K562 (cell line): ENCODE data around the gene C19orf12. TPM values are rescaled to one million over a fixed set of nuclear protein-coding genes. Genes with fewer than 3 reads are reported as not detected.

ENCODE experiments used
- ARID2 ChIP-seq: fragments of 450-650 bp; IDR thresholded peaks from 2 replicates; pipeline ENCODE4 v1.6.1; 2017; ENCODE audit warnings: antibody characterized with exemption, mild to moderate bottlenecking
- CC2D1A ChIP-seq: fragments of 450-650 bp; IDR thresholded peaks from 2 replicates; pipeline ENCODE4 v1.6.1; 2017; ENCODE audit warnings: mild to moderate bottlenecking
- CHAMP1 ChIP-seq: fragments of 450-650 bp; IDR thresholded peaks from 2 replicates; pipeline ENCODE4 v1.6.1; 2016; ENCODE audit warnings: mild to moderate bottlenecking
- CREBBP ChIP-seq: IDR thresholded peaks from one replicate; pipeline ENCODE4 v1.6.1; 2012; ENCODE audit warnings: low read depth, mild to moderate bottlenecking, control low read depth, inconsistent platforms, low read length
- ELF2 ChIP-seq: fragments of 250-450 bp; sonication (Bioruptor Pico); IDR thresholded peaks from 2 replicates; pipeline ENCODE4 v1.5.0; 2021; ENCODE audit warnings: mild to moderate bottlenecking
- HDAC8 ChIP-seq: fragments of 450-650 bp; IDR thresholded peaks from 2 replicates; pipeline ENCODE4 v1.6.1; 2016; ENCODE audit warnings: mild to moderate bottlenecking, missing genetic modification characterization, moderate library complexity, missing compliant biosample characterization
- HIVEP1 ChIP-seq: fragments of 250-450 bp; sonication (Bioruptor Pico); IDR thresholded peaks from 2 replicates; pipeline ENCODE4 v1.4.0; 2020; ENCODE audit warnings: mild to moderate bottlenecking
- HNRNPK ChIP-seq: fragments of 200-400 bp; formaldehyde crosslinking; IDR thresholded peaks from one replicate; pipeline ENCODE4 v1.6.1; 2018; ENCODE audit warnings: mild to moderate bottlenecking, low read depth, low read length; ENCODE audit not compliant: poor library complexity, severe bottlenecking
- KDM1A ChIP-seq, 2 experiments: fragments of 450-650 bp; IDR thresholded peaks; 2 replicates each; pipeline ENCODE4 v1.6.1; 2016; ENCODE audit warnings: mild to moderate bottlenecking in 2 of 2
- NFYB ChIP-seq: IDR thresholded peaks from 2 replicates; pipeline ENCODE4 v1.6.1; 2011; ENCODE audit warnings: mild to moderate bottlenecking, moderate library complexity; ENCODE audit not compliant: insufficient read length; ENCODE audit errors: extremely low read depth
- NONO ChIP-seq, 2 experiments: fragments of 200-400 bp in 1 of 2; fragments of 450-650 bp in 1 of 2; formaldehyde crosslinking in 1 of 2; IDR thresholded peaks; 2 replicates each; pipeline ENCODE4 v1.6.1; 2017; ENCODE audit warnings: low read depth in 2 of 2, mild to moderate bottlenecking in 2 of 2, moderate library complexity in 2 of 2, low read length in 1 of 2
- PYGO2 ChIP-seq: fragments of 450-650 bp; IDR thresholded peaks from 2 replicates; pipeline ENCODE4 v1.6.1; 2016; ENCODE audit warnings: mild to moderate bottlenecking, missing genetic modification characterization, moderate library complexity, missing compliant biosample characterization
- RBM15 ChIP-seq: fragments of 200-400 bp; formaldehyde crosslinking; IDR thresholded peaks from 2 replicates; pipeline ENCODE4 v1.6.1; 2018; ENCODE audit warnings: mild to moderate bottlenecking, low read length, moderate library complexity; ENCODE audit not compliant: insufficient read depth
- SAFB2 ChIP-seq: fragments of 200-400 bp; formaldehyde crosslinking; IDR thresholded peaks from 2 replicates; pipeline ENCODE4 v1.6.1; 2018; ENCODE audit warnings: borderline replicate concordance, low read length, low read depth, moderate library complexity; ENCODE audit not compliant: severe bottlenecking
- SMAD4 ChIP-seq: fragments of 250-450 bp; sonication (Bioruptor Pico); conservative IDR thresholded peaks from 2 replicates; pipeline ENCODE4 v1.8.0; 2021; ENCODE audit warnings: inconsistent platforms, mild to moderate bottlenecking, moderate library complexity
- SREBF1 ChIP-seq: fragments of 150-350 bp; IDR thresholded peaks from 2 replicates; pipeline ENCODE4 v1.6.1; 2014; ENCODE audit warnings: antibody characterized with exemption, low read depth, low read length, borderline replicate concordance
- TCF7L2 ChIP-seq: fragments of 150-350 bp; IDR thresholded peaks from 2 replicates; pipeline ENCODE4 v1.6.1; 2016; ENCODE audit warnings: low read depth, mild to moderate bottlenecking, low read length, moderate library complexity
- ZNF140 ChIP-seq: fragments of 250-450 bp; sonication (Bioruptor Pico); IDR thresholded peaks from 2 replicates; pipeline ENCODE4 v1.8.0; 2021; ENCODE audit warnings: moderate library complexity, mild to moderate bottlenecking, inconsistent platforms
- ZNF212 ChIP-seq: fragments of 450-650 bp; formaldehyde crosslinking; IDR thresholded peaks from 2 replicates; pipeline ENCODE4 v1.4.0; 2020; ENCODE audit warnings: mild to moderate bottlenecking
- ZNF75A ChIP-seq: fragments of 450-650 bp; formaldehyde crosslinking; IDR thresholded peaks from 2 replicates; pipeline ENCODE4 v1.4.0; 2020; ENCODE audit warnings: mild to moderate bottlenecking
- ZNF780A ChIP-seq: fragments of 250-450 bp; sonication (Bioruptor Pico); IDR thresholded peaks from 2 replicates; pipeline ENCODE4 v1.5.0; 2021; ENCODE audit warnings: mild to moderate bottlenecking
- polyA plus RNA-seq, 8 experiments: library from polyadenylated mRNA; depleted of rRNA in 4 of 8; stranded (reverse) in 5 of 8; unstranded in 3 of 8; fragments of >200 nt; fragmentation: Nextera tagmentation in 2 of 8; fragmentation: Illumina TruSeq in 1 of 8; extraction: Ambion mirVana in 2 of 8; extraction: Trizol in 1 of 8; gene quantifications; 2 replicates each; pipeline versions ENCODE4 v1.2.1 to v1.2.3, GENCODE V29; 2011 to 2014; ENCODE audit warnings: inconsistent platforms in 1 of 8, missing spikeins in 1 of 8
- total RNA-seq, 7 experiments: library from RNA; depleted of rRNA in 6 of 7; stranded (reverse); fragments of >200 nt in 6 of 7; fragmentation: Illumina TruSeq in 2 of 7; extraction: Trizol in 2 of 7; gene quantifications; 2 replicates each; pipeline versions ENCODE4 v1.2.1 to v1.2.3, GENCODE V29; 2011 to 2021; ENCODE audit warnings: low replicate concordance in 1 of 7
- TF ChIP-seq, protein P1 (sequence below): fragments of 250-450 bp; sonication (Bioruptor Pico); IDR thresholded peaks from 2 replicates; pipeline ENCODE4 v1.6.1; 2021; ENCODE audit warnings: mild to moderate bottlenecking
- TF ChIP-seq, protein P2 (sequence below): sonication (generic); IDR thresholded peaks from 2 replicates; pipeline ENCODE4 v1.6.1; 2016
- TF ChIP-seq, protein P3 (sequence below), 2 experiments: fragments of 200-800 bp in 1 of 2; sonication (Bioruptor generic) in 1 of 2; sonication (generic) in 1 of 2; formaldehyde crosslinking in 1 of 2; IDR thresholded peaks in 1 of 2; conservative IDR thresholded peaks in 1 of 2; 2 replicates each; pipeline versions ENCODE4 v1.5.0 to v1.6.1; 2016 to 2020; ENCODE audit warnings: missing compliant biosample characterization in 1 of 2, missing genetic modification characterization in 1 of 2, missing genetic modification reagents in 1 of 2

Gene C19orf12
- total and polyA plus RNA-seq, 9 of the 15 experiments (the other 6 are each of a cell fraction or from before 2014, with no cell fraction given) = 1.9 to 14.5 (median 10.2) TPM

GRCh38 chr19:29665215-29665825 lies 49.7 kb downstream of the C19orf12 start, which contains the start of gene PLEKHF1 (continued):
- TF ChIP-seq HNRNPK (peak; percentile 11), PYGO2 (tag) (no peak), NFYB (no peak), KDM1A (IDR thresholded peaks at IDR 0.05) (no peak), CREBBP (no peak), ELF2 (CRISPR knock-in tag) (no peak), ARID2 (no peak), RBM15 (no peak), HIVEP1 (CRISPR knock-in tag) (no peak), NONO (IDR thresholded peaks at IDR 0.05; ENCODE audit: low read depth in 2 of 2, low read length in 1 of 2) (no peak), CHAMP1 (no peak), TCF7L2 (no peak), SAFB2 (no peak), ZNF140 (CRISPR knock-in tag) (no peak), SREBF1 (no peak), SMAD4 (CRISPR knock-in tag) (0 out of 2 replicates have a peak, but pooled peaks have one; percentile 7), ZNF75A (CRISPR knock-in tag) (no peak), ZNF212 (CRISPR knock-in tag) (no peak), ZNF780A (no peak), CC2D1A (no peak), HDAC8 (tag) (no peak)
- TF ChIP-seq, protein P1, sequence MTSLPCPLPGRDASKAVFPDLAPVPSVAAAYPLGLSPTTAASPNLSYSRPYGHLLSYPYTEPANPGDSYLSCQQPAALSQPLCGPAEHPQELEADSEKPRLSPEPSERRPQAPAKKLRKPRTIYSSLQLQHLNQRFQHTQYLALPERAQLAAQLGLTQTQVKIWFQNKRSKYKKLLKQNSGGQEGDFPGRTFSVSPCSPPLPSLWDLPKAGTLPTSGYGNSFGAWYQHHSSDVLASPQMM (CRISPR knock-in tag) = no peak
- TF ChIP-seq, protein P2, sequence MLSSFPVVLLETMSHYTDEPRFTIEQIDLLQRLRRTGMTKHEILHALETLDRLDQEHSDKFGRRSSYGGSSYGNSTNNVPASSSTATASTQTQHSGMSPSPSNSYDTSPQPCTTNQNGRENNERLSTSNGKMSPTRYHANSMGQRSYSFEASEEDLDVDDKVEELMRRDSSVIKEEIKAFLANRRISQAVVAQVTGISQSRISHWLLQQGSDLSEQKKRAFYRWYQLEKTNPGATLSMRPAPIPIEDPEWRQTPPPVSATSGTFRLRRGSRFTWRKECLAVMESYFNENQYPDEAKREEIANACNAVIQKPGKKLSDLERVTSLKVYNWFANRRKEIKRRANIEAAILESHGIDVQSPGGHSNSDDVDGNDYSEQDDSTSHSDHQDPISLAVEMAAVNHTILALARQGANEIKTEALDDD = no peak
- TF ChIP-seq, protein P3, sequence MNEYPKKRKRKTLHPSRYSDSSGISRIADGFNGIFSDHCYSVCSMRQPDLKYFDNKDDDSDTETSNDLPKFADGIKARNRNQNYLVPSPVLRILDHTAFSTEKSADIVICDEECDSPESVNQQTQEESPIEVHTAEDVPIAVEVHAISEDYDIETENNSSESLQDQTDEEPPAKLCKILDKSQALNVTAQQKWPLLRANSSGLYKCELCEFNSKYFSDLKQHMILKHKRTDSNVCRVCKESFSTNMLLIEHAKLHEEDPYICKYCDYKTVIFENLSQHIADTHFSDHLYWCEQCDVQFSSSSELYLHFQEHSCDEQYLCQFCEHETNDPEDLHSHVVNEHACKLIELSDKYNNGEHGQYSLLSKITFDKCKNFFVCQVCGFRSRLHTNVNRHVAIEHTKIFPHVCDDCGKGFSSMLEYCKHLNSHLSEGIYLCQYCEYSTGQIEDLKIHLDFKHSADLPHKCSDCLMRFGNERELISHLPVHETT (CRISPR knock-in tag; conservative IDR thresholded peaks at IDR 0.05 in 1 of 2, IDR thresholded peaks at IDR 0.05 in 1 of 2) = no peak
